ENCODE results near the gene CDX2.
"Not testable (repeated sequence)": the region's sequence is repeated elsewhere in the genome, so short reads cannot be mapped to it uniquely, and the experiment has no call there.

The CDX2 gene

DNA sequence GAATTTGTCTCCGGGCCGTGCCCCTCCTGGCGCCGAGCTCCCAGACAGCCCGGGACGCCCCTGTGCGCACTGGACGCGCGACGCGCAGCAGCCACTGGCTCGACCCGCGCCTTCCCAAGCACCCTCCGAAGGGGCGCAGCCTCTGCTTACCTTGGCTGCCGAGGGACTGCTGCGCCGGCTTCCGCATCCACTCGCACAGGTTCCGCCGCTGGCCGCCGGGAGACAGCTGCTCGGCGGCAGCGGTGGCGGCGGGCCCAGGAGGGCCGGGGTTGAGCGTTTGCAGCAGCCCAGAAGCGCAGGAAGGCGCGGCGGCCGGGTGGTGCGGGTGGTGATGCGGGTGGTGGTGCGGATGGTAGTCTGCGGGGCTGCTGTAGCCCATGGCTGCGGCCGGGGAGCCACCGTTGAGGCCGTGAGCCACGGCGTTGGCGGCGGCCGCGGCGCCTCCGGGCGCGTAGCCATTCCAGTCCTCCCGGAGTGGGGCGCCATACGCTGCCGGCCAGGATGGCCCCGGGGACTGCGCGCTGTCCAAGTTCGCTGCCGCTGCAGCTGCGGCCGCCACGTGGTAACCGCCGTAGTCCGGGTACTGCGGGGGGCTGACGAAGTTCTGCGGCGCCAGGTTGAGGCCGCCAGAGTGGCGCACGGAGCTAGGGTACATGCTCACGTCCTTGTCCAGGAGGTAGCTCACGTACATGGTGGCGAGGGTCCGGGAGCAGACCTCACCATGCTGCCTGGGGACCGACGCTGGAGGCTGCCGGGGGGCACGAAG, 616 bp downstream of the CDX2 start:
- H3K9ac ChIP-seq (ENCODE audit: low read depth, low read length) = no peak overlapping the region
- no peak overlapping the region for H3K4me3 ChIP-seq (ENCODE audit: low read length)
- H3K4me2 ChIP-seq (ENCODE audit: low read length) = no peak overlapping the region
- no peaks in the 10 kb centered on the region for H3K9me3 ChIP-seq (replicated peaks; ENCODE audit: low read length)
- no peaks in the 10 kb centered on the region for H3K4me1 ChIP-seq (ENCODE audit: control insufficient read depth, insufficient read depth, low read length)
- peaks cover 95% of the 10 kb centered on the region for H3K27me3 ChIP-seq (ENCODE audit: control insufficient read depth, insufficient read depth, low read length)
- no peaks in the 10 kb centered on the region for H3K36me3 ChIP-seq (ENCODE audit: insufficient read depth, low read length)

DNA sequence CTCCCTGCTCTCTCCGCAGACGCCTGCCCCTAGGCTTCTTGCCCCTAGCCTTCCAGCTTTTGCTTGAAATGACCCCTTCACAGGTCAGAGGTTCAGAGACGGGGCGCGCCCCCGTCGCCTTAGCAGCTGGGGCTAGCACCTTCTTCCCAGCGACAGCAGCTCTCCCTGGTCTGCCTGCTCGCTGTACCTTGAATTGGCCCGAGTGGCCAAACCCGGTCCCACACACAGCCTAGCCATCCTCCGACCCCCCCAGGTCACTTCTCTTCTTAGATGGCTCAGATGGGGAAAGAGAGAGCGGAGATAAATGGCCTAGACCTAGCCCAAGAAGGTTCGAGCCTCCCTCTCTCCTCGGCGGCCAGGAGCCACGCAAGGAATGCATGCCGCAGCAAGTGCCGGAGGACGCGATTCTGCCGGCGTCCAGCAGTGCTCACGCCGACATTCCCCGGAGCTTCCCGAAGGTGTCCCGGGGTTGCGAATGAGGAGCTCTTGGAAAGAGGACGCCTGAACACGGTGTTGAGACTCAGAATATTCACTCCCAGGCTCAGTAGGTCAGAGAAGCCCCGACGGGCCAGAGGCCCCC, 1.3 kb downstream of the CDX2 start:
- no peak overlapping the region for H3K4me2 ChIP-seq (ENCODE audit: low read length)
- peaks cover 95% of the 10 kb centered on the region for H3K27me3 ChIP-seq (ENCODE audit: control insufficient read depth, insufficient read depth, low read length)

DNA sequence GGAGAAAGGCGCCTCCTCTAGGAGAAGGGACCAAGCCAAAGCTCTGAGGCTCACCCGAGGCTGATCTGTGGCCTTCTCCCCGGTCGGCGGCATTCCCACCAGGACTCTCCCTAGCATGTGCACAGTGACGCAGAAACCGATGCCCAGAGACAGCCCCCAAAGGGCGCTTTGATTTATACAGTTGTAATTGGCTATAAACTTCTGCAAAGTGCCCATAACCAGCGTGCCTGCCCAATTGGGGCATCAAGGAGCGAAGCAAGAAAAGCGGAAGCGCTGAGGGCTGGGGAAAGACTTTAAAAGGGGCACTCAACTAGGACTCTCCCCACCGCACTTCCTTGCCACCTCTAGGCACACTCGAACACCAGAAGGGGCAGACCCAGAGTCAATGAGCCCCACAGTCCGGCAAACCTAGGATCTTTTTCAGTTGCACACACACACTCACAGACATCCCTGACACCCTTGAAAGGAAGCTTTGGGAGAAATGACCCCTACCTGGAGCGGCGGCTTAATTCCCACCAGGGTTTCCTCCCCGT, 1.8 kb downstream of the CDX2 start:
- Histone ChIP-seq H3K9ac (ENCODE audit: low read depth, low read length) (no peak overlapping the region), H3K4me2 (ENCODE audit: low read length) (no peak overlapping the region), H3K4me3 (ENCODE audit: low read length) (no peak overlapping the region), H3K9me3 (replicated peaks; ENCODE audit: low read length) (no peaks in the 10 kb centered on the region), H3K36me3 (ENCODE audit: insufficient read depth, low read length) (no peaks in the 10 kb centered on the region), H3K4me1 (ENCODE audit: control insufficient read depth, insufficient read depth, low read length) (no peaks in the 10 kb centered on the region), H3K27me3 (ENCODE audit: control insufficient read depth, insufficient read depth, low read length) (peaks cover 95% of the 10 kb centered on the region)

More for the DNA sequence above, 1.3 kb downstream of the CDX2 start:
- H3K4me1 ChIP-seq (ENCODE audit: control insufficient read depth, insufficient read depth, low read length) = no peaks in the 10 kb centered on the region
- H3K4me3 ChIP-seq (ENCODE audit: low read length) = no peak overlapping the region
- H3K36me3 ChIP-seq (ENCODE audit: insufficient read depth, low read length) = no peaks in the 10 kb centered on the region
- no peaks in the 10 kb centered on the region for H3K9me3 ChIP-seq (replicated peaks; ENCODE audit: low read length)
- H3K9ac ChIP-seq (ENCODE audit: low read depth, low read length) = no peak overlapping the region

DNA sequence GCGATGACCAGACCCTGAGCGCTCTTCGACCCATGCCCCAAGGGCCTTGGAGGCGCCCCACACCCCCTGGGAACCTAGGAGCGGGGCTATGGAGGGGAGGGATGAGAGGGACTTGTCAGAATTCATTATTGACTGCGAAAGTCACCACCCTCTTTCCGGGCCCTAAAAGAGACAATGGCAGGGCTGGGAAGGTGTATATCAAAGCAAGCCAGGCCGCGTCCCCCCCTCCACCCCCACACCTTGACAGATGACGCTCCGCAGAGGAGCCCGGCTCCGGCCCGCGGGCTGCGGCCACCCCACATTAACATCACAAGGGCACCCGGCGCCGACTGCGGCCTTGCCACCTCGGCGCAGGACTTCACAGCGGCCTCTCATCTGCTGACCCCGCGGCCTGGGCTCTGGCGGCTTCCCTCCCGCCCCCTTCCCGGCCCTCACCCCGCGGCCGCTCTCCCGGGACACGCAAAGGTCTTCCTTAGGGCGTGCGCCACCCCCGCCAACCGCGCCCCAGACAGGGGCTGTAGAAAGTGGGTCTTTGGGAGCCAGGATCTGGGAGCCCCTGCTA, 2.4 kb downstream of the CDX2 start:
- Histone ChIP-seq H3K9ac (ENCODE audit: low read depth, low read length) (no peak overlapping the region), H3K27me3 (ENCODE audit: control insufficient read depth, insufficient read depth, low read length) (peaks cover 94% of the 10 kb centered on the region)

DNA sequence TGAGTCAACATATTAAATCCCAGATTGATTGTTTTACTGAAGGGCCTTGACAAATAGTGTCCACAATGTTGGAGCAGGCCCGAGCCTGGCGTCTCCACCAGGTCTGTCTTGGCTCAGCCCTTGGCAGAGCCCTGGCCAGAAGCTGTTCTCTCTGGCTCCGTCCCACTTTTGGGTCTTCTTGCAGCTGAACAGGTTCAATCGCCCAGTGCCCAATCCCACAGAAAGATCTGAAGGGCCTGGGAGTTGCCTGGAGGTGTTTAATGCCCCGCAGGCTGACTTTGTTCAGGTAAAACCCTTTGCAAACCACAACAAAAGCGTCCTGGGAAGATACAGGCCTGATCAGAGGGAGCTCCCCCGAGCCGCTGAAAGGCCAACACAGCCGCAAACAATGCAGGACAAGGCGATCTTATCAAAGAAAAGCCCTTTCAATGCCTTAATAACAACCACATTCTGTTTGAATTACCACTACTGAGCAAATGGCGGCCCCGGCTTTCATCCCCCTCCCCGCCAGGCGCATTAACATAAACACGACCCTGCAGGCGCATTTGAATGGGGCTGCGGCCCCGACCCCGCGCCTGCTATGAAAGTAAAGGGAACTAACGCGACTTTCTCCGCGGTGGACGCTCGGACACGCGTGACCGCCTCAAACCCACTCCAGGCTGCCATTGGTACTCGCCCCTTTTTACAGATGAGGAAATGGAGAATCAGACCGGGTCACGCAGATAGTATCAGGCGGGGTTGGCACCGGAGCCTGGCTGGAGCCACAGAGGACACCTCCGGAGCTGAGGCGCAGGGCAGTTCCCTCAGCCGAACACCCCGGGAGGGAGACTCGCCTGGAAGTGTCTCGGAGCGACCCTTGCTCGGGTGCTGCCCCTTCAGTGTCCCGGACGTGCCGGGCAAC, 3.1 kb downstream of the CDX2 start:
- Histone ChIP-seq H3K4me3 (ENCODE audit: low read length) (no peak overlapping the region), H3K9me3 (replicated peaks; ENCODE audit: low read length) (no peaks in the 10 kb centered on the region), H3K4me1 (ENCODE audit: control insufficient read depth, insufficient read depth, low read length) (peaks cover under 1% of the 10 kb centered on the region), H3K27me3 (ENCODE audit: control insufficient read depth, insufficient read depth, low read length) (peaks cover 94% of the 10 kb centered on the region), H3K36me3 (ENCODE audit: insufficient read depth, low read length) (no peaks in the 10 kb centered on the region), H3K4me2 (ENCODE audit: low read length) (no peak overlapping the region), H3K9ac (ENCODE audit: low read depth, low read length) (no peak overlapping the region)

More for the DNA sequence above, 2.4 kb downstream of the CDX2 start:
- Histone ChIP-seq H3K4me3 (ENCODE audit: low read length) (no peak overlapping the region), H3K36me3 (ENCODE audit: insufficient read depth, low read length) (no peaks in the 10 kb centered on the region), H3K9me3 (replicated peaks; ENCODE audit: low read length) (no peaks in the 10 kb centered on the region), H3K4me1 (ENCODE audit: control insufficient read depth, insufficient read depth, low read length) (no peaks in the 10 kb centered on the region), H3K4me2 (ENCODE audit: low read length) (no peak overlapping the region)

DNA sequence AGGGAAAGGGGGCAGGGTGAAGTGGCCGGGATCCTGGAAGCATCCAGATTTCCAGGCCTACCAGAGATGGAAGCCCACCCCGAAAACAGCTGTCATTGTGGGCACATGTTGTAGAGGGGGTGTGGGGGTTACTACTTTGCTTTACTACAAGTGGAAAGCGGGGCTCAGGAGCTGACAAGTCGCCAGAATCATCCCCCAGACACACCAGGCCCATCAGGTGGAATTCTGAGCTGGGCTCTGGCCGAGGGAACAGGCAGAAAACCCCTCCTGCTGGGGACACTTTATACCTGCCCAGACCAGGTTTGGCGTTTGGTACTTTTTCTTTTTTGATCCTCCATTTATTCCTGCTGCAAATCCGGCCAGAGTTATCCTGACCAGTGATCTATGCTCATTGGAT, 3.8 kb downstream of the CDX2 start:
- Histone ChIP-seq H3K4me2 (ENCODE audit: low read length) (no peak overlapping the region), H3K9me3 (replicated peaks; ENCODE audit: low read length) (no peaks in the 10 kb centered on the region), H3K4me1 (ENCODE audit: control insufficient read depth, insufficient read depth, low read length) (peaks cover 7% of the 10 kb centered on the region), H3K27me3 (ENCODE audit: control insufficient read depth, insufficient read depth, low read length) (peaks cover 94% of the 10 kb centered on the region), H3K36me3 (ENCODE audit: insufficient read depth, low read length) (no peaks in the 10 kb centered on the region), H3K4me3 (ENCODE audit: low read length) (no peak overlapping the region), H3K9ac (ENCODE audit: low read depth, low read length) (no peak overlapping the region)

DNA sequence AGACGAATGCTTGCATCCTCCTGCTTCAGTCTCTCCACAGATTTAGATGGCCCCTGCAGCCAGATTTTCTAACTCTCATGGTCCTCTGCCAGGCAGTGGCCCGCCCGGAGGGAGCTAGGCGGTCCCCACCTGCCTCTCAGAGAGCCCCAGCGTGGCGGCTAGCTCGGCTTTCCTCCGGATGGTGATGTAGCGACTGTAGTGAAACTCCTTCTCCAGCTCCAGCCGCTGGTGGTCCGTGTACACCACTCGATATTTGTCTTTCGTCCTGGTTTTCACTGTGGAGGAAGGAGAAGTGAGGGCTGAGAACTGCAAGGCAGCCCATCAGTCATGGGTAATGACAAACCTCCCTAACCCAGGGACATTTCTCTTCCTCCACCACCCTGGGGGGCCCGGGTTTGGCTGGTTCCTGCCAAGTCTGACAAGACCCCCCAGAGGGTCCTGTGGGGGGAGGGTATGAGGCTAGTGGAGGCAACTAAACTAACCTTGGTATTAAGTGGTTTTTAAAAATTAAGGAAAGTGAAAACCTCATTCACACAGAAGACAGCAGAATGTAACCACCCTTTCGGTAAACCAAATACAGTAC, 4.3 kb downstream of the CDX2 start:
- Histone ChIP-seq H3K4me2 (ENCODE audit: low read length) (no peak overlapping the region), H3K27me3 (ENCODE audit: control insufficient read depth, insufficient read depth, low read length) (peaks cover 94% of the 10 kb centered on the region), H3K9me3 (replicated peaks; ENCODE audit: low read length) (no peaks in the 10 kb centered on the region), H3K4me1 (ENCODE audit: control insufficient read depth, insufficient read depth, low read length) (peaks cover 8% of the 10 kb centered on the region), H3K9ac (ENCODE audit: low read depth, low read length) (no peak overlapping the region), H3K4me3 (ENCODE audit: low read length) (no peak overlapping the region), H3K36me3 (ENCODE audit: insufficient read depth, low read length) (no peaks in the 10 kb centered on the region)

DNA sequence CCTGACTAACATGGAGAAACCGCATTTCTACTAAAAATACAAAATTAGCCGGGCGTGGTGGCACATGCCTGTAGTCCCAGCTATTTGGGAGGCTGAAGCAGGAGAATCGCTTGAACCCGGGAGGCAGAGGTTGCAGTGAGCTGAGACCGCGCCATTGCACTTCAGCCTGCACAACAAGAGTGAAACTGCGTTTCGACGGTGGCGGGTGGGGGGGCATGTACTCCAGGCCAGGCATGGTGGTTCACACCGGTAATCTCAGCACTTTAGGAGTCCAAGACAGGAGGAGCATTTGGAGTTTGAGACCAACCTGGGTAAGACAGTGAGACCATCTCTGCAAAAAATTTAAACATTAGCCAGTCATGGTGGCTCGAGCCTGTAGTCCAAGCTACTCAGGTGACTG, 4.9 kb downstream of the CDX2 start:
- not testable (repeated sequence) for H3K9me3 ChIP-seq (replicated peaks; ENCODE audit: low read length); H3K4me1 ChIP-seq (ENCODE audit: control insufficient read depth, insufficient read depth, low read length); H3K4me2 ChIP-seq (ENCODE audit: low read length); H3K9ac ChIP-seq (ENCODE audit: low read depth, low read length); H3K36me3 ChIP-seq (ENCODE audit: insufficient read depth, low read length); H3K4me3 ChIP-seq (ENCODE audit: low read length)
- H3K27me3 ChIP-seq (ENCODE audit: control insufficient read depth, insufficient read depth, low read length) = peaks cover 93% of the 10 kb centered on the region

DNA sequence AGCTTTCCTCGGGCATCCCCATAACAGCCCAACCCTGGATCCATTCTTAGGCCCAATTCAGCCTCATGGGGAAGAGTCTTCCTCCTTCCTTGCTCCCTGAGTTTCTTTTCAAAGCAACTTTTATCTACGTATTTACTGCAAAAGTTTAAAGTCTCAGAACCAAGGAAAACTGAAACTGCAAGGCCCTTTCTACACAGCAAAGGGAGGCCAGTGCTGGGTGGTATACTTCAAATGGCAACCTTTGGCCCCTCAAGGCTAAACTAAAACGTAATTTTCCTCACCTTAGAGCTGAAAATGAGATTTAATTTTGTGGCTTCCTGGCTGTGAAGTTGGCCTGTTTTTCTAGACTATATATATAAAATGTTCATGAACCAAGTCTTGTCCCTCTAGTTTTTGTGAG, 5.6 kb downstream of the CDX2 start:
- Histone ChIP-seq H3K4me1 (ENCODE audit: control insufficient read depth, insufficient read depth, low read length) (peaks cover 8% of the 10 kb centered on the region), H3K9me3 (replicated peaks; ENCODE audit: low read length) (no peaks in the 10 kb centered on the region), H3K36me3 (ENCODE audit: insufficient read depth, low read length) (no peaks in the 10 kb centered on the region), H3K9ac (ENCODE audit: low read depth, low read length) (no peak overlapping the region), H3K4me3 (ENCODE audit: low read length) (no peak overlapping the region), H3K27me3 (ENCODE audit: control insufficient read depth, insufficient read depth, low read length) (peaks cover 93% of the 10 kb centered on the region), H3K4me2 (ENCODE audit: low read length) (no peak overlapping the region)

DNA sequence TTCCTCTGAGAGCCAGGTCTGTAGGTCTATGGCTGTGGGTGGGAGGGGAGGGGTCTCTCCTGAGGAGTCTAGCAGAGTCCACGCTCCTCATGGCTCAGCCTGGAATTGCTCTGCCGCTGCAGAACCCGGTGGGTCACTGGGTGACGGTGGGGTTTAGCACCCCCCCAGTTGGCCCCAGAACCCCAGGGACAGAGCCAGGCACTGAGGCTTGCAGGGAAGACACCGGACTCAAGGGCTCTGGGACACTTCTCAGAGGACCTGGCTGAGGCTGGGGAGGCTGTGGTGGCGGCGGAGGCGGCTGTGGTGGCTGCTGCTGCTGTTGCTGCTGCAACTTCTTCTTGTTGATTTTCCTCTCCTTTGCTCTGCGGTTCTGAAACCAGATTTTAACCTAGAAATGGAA, 6.1 kb downstream of the CDX2 start:
- Histone ChIP-seq H3K9ac (ENCODE audit: low read depth, low read length) (no peak overlapping the region), H3K4me1 (ENCODE audit: control insufficient read depth, insufficient read depth, low read length) (peaks cover 8% of the 10 kb centered on the region), H3K9me3 (replicated peaks; ENCODE audit: low read length) (no peaks in the 10 kb centered on the region), H3K4me2 (ENCODE audit: low read length) (no peak overlapping the region), H3K36me3 (ENCODE audit: insufficient read depth, low read length) (no peaks in the 10 kb centered on the region), H3K4me3 (ENCODE audit: low read length) (no peak overlapping the region), H3K27me3 (ENCODE audit: control insufficient read depth, insufficient read depth, low read length) (peaks cover 92% of the 10 kb centered on the region)

All from skeletal muscle satellite cell (primary cell).